ENCODE results near the gene SRD5A1. TPM values are rescaled to one million over a fixed set of nuclear protein-coding genes. Genes with fewer than 3 reads are reported as not detected.

SRD5A1 gene
- total and polyA plus RNA-seq, 2 of the 8 experiments (the other 6 are each of a cell fraction or from before 2014, with no cell fraction given), result 34.7 to 42.4 TPM

DNA sequence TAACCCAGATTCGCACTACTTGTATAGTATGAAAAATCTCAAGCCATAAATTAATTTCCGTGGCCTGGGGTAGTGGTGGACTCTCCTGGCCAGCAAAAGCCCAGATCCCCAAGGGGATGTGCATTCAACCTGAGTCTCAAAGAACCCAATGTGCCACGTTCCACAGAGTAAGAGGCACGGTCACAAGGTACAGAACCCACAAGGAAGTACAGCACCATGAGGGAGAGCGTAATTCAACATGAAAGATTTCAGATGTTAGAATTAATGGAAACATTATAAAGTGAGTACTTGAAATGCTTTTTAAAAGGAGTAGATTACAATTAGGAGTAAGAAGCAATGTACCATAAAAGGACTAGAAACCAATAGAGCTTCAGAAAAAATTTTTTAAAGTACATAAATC lies 23.4 kb downstream of the SRD5A1 start:
- H2BK15ac ChIP-seq (ENCODE audit: low read length), result no peak overlapping the region
- H3K79me1 ChIP-seq (ENCODE audit: low read depth, low read length), result peaks cover 4% of the 10 kb centered on the region; the same call in 1 of the 2 replicates
- H2BK12ac ChIP-seq (ENCODE audit: low read depth, low read length), result no peak overlapping the region
- no peak overlapping the region for H2AFZ ChIP-seq (ENCODE audit: low read length)
- no peak overlapping the region for H4K8ac ChIP-seq (ENCODE audit: extremely low read depth, insufficient read depth, low read length)
- no peaks in the 10 kb centered on the region; a peak in 1 of 4 replicates for H3K79me2 ChIP-seq (ENCODE audit: control insufficient read depth in 1 of 2, insufficient read depth in 2 of 2, low read length in 2 of 2)
- ChIA-PET POLR2A (ENCODE audit: partially characterized antibody) (no interaction called here), CTCF (ENCODE audit: partially characterized antibody) (interaction anchor here (0.5 kb wide), 1 partner anchor 153 kb away, joined by 5 read pairs; no protein-coding TSS in a partner anchor)
- H3K4me3 ChIP-seq (ENCODE audit: extremely low read depth in 1 of 4, insufficient read depth in 2 of 4, low read depth in 3 of 4, low read length in 4 of 4), result no peak overlapping the region
- no peak overlapping the region for H3K56ac ChIP-seq (replicated peaks; ENCODE audit: insufficient read length, low read depth, low read length)
- no peak overlapping the region for H2BK5ac ChIP-seq (ENCODE audit: low read depth, low read length)
- H2BK120ac ChIP-seq (replicated peaks; ENCODE audit: low read depth, low read length), result no peak overlapping the region
- H4K20me1 ChIP-seq (replicated peaks in 1 of 2; ENCODE audit: control insufficient read depth in 1 of 2, insufficient read depth in 2 of 2, low read length in 2 of 2), result peaks cover 3 to 4% of the 10 kb centered on the region in 2 experiments
- FAIRE-seq (no peak), DNase-seq (ENCODE audit: low read depth in 1 of 2, low spot score in 2 of 2) (no peak)
- no peak overlapping the region for H3K23ac ChIP-seq (ENCODE audit: insufficient read length)
- H3K36me3 ChIP-seq (ENCODE audit: control insufficient read depth in 2 of 4, insufficient read depth in 4 of 4, low read length in 3 of 4), result peaks cover 0 to 27% (median 12%) of the 10 kb centered on the region in 4 experiments; a peak in 6 of 8 replicates
- H3K18ac ChIP-seq (ENCODE audit: extremely low read depth, low read length), result no peak overlapping the region
- H3K27me3 ChIP-seq (replicated peaks in 1 of 4; ENCODE audit: control insufficient read depth in 3 of 4, extremely low read depth in 1 of 4, insufficient read depth in 3 of 4, low read length in 3 of 4), result no peaks in the 10 kb centered on the region
- H3K23me2 ChIP-seq (ENCODE audit: low read depth, low read length), result no peaks in the 10 kb centered on the region
- TF ChIP-seq BRCA1 (IDR thresholded peaks at IDR 0.05; ENCODE audit: low read depth, low read length), result no peak
- TF ChIP-seq SUZ12 (IDR thresholded peaks at IDR 0.05; ENCODE audit: low read length), result no peak
- TF ChIP-seq KDM1A (IDR thresholded peaks at IDR 0.05; ENCODE audit: borderline replicate concordance, low read length), result no peak
- no peak for TF ChIP-seq RAD21 (IDR thresholded peaks at IDR 0.05 in 1 of 2, conservative IDR thresholded peaks at IDR 0.05 in 1 of 2; ENCODE audit: low read depth in 2 of 2, low read length in 2 of 2)
- TF ChIP-seq CEBPB (IDR thresholded peaks at IDR 0.05; ENCODE audit: low read depth, low read length), result no peak
- no peak overlapping the region for H4K5ac ChIP-seq (ENCODE audit: insufficient read length, low read depth, low read length)
- H3K27ac ChIP-seq (ENCODE audit: low read depth, low read length), result no peak overlapping the region
- no peak overlapping the region for H2BK20ac ChIP-seq (ENCODE audit: low read length)
- no peak overlapping the region for H3K4ac ChIP-seq (replicated peaks; ENCODE audit: insufficient read length, low read depth, low read length)
- 95% methylated on average over 5 of the region's 5 CpGs; no CpG with 5 or more reads in 1 of the 2 experiments for WGBS, 2 experiments (ENCODE audit: extremely low coverage in 1 of 2, insufficient coverage in 1 of 2, insufficient read length in 1 of 2, insufficient replicate concordance in 2 of 2, low coverage in 1 of 2, low lambda C conversion rate in 2 of 2, missing lambda C conversion rate in 1 of 2)
- no peaks in the 10 kb centered on the region; a peak in 1 of 7 replicates for H3K4me1 ChIP-seq (replicated peaks in 1 of 4; ENCODE audit: control insufficient read depth in 3 of 4, insufficient read depth in 4 of 4, low read length in 3 of 4)
- H3K9me3 ChIP-seq (ENCODE audit: insufficient read depth in 2 of 2, low read depth in 1 of 2, low read length in 1 of 2), result no peaks in the 10 kb centered on the region; a peak in 1 of 4 replicates
- no peak overlapping the region for H4K91ac ChIP-seq (replicated peaks; ENCODE audit: insufficient read length, low read length)
- no peak overlapping the region for H2AK5ac ChIP-seq (ENCODE audit: low read depth, low read length)
- H3K9ac ChIP-seq (replicated peaks in 1 of 4; ENCODE audit: extremely low read depth in 1 of 4, low read depth in 3 of 4, low read length in 3 of 4), result no peak overlapping the region
- H3K4me2 ChIP-seq (ENCODE audit: insufficient read depth in 1 of 2, low read depth in 2 of 2, low read length in 2 of 2), result no peak overlapping the region
- no peak overlapping the region for H3K14ac ChIP-seq (ENCODE audit: insufficient read length)

Data from H1 (cell line).